MM.1S (cell line): ENCODE measurements around the gene OR2T11.

Experiments
- DNase-seq: peaks from one replicate; pipeline ENCODE4 v3.0.0-alpha.2; 2015
- H2AFZ ChIP-seq: fragments of 300-600 bp; sonication (generic); 2 replicates; pipeline ENCODE4 v1.6.0; 2016; ENCODE audit warnings: antibody characterized with exemption, low read length
- H3F3A ChIP-seq: fragments of 300-600 bp; sonication (generic); 2 replicates; pipeline ENCODE4 v1.6.1; 2016; ENCODE audit warnings: mild to moderate bottlenecking, antibody characterized with exemption, low read length, moderate library complexity, mixed read lengths; ENCODE audit not compliant: insufficient read depth
- H3K27ac ChIP-seq: fragments of 300-600 bp; sonication (generic); 2 replicates; pipeline ENCODE4 v1.5.1; 2016; ENCODE audit warnings: mild to moderate bottlenecking, low read length
- H3K27me3 ChIP-seq: fragments of 300-600 bp; sonication (generic); replicated peaks from 2 replicates; pipeline ENCODE4 v1.6.0; 2016; ENCODE audit warnings: low read length; ENCODE audit not compliant: insufficient read depth
- H3K36me3 ChIP-seq: fragments of 300-600 bp; sonication (generic); replicated peaks from 2 replicates; pipeline ENCODE4 v1.6.1; 2016; ENCODE audit warnings: mild to moderate bottlenecking, low read length, mixed read lengths; ENCODE audit not compliant: insufficient read depth
- H3K4me1 ChIP-seq: fragments of 300-600 bp; sonication (generic); 2 replicates; pipeline ENCODE4 v1.6.1; 2016; ENCODE audit warnings: low read length, mixed read lengths
- H3K4me2 ChIP-seq: fragments of 300-600 bp; sonication (generic); 2 replicates; pipeline ENCODE4 v1.6.0; 2016; ENCODE audit warnings: low read depth, low read length
- H3K4me3 ChIP-seq: fragments of 300-600 bp; sonication (generic); 2 replicates; pipeline ENCODE4 v1.5.1; 2016; ENCODE audit warnings: low read length, mixed read lengths
- H3K79me2 ChIP-seq: fragments of 300-600 bp; sonication (generic); 2 replicates; pipeline ENCODE4 v1.6.1; 2016; ENCODE audit warnings: mixed run types, low read length, mixed read lengths
- H3K9ac ChIP-seq: fragments of 300-600 bp; sonication (generic); 2 replicates; pipeline ENCODE4 v1.6.1; 2016; ENCODE audit warnings: low read length, mixed read lengths
- H3K9me2 ChIP-seq: fragments of 300-600 bp; sonication (generic); replicated peaks from 2 replicates; pipeline ENCODE4 v1.6.1; 2016; ENCODE audit warnings: mild to moderate bottlenecking, low read length, mixed read lengths; ENCODE audit not compliant: insufficient read depth
- H3K9me3 ChIP-seq: fragments of 300-600 bp; sonication (generic); replicated peaks from 2 replicates; pipeline ENCODE4 v1.6.1; 2016; ENCODE audit warnings: mild to moderate bottlenecking, low read length, mixed read lengths; ENCODE audit not compliant: insufficient read depth
- H4K20me1 ChIP-seq: fragments of 300-600 bp; sonication (generic); 2 replicates; pipeline ENCODE4 v1.6.1; 2016; ENCODE audit warnings: mild to moderate bottlenecking, low read length, moderate library complexity, mixed read lengths; ENCODE audit not compliant: insufficient read depth
- CTCF ChIP-seq: fragments of 300-600 bp; sonication (generic); IDR thresholded peaks from 2 replicates; pipeline ENCODE4 v1.5.1; 2016; ENCODE audit warnings: antibody characterized with exemption, low read length, mixed read lengths
- EZH2 ChIP-seq: fragments of 300-600 bp; sonication (generic); optimal IDR thresholded peaks from 2 replicates; pipeline ENCODE3; 2017; ENCODE audit warnings: low read depth, mild to moderate bottlenecking, antibody characterized with exemption, low read length, mixed read lengths
- EZH2phosphoT487 ChIP-seq: fragments of 300-600 bp; sonication (generic); IDR thresholded peaks from 2 replicates; pipeline ENCODE4 v1.6.1; 2018; ENCODE audit warnings: antibody characterized with exemption, low read length

Gene OR2T11

GRCh38 chr1:248593226-248593625 is 41.7 kb downstream of the OR2T11 start:
- no peaks in the 10 kb centered on the region for H3K9me2 ChIP-seq

GRCh38 chr1:248592655-248593054 is 42.2 kb downstream of the OR2T11 start:
- Histone ChIP-seq H3K9me2 (no peaks in the 10 kb centered on the region), H3K9me3 (no peaks in the 10 kb centered on the region), H3K4me1 (no peaks in the 10 kb centered on the region), H3K27me3 (no peaks in the 10 kb centered on the region), H3F3A (no peaks in the 10 kb centered on the region), H4K20me1 (no peaks in the 10 kb centered on the region), H3K27ac (no peak overlapping the region), H3K4me3 (no peak overlapping the region), H3K9ac (no peak overlapping the region), H3K79me2 (no peaks in the 10 kb centered on the region), H2AFZ (no peak overlapping the region), H3K4me2 (no peak overlapping the region), H3K36me3 (no peaks in the 10 kb centered on the region)
- no peak for DNase-seq
- no peak for TF ChIP-seq EZH2
- no peak for TF ChIP-seq EZH2phosphoT487
- no peak for TF ChIP-seq CTCF

More at GRCh38 chr1:248593226-248593625, 41.7 kb downstream of the OR2T11 start:
- Histone ChIP-seq H3K4me3 (no peak overlapping the region), H2AFZ (no peak overlapping the region), H3K4me2 (no peak overlapping the region), H4K20me1 (no peaks in the 10 kb centered on the region), H3K9me3 (no peaks in the 10 kb centered on the region), H3K27me3 (no peaks in the 10 kb centered on the region), H3K4me1 (no peaks in the 10 kb centered on the region), H3K79me2 (no peaks in the 10 kb centered on the region), H3K27ac (no peak overlapping the region), H3F3A (no peaks in the 10 kb centered on the region), H3K36me3 (no peaks in the 10 kb centered on the region), H3K9ac (no peak overlapping the region)
- no peak for DNase-seq
- TF ChIP-seq CTCF (no peak), EZH2phosphoT487 (no peak), EZH2 (no peak)

GRCh38 chr1:248590055-248590454 is 44.8 kb downstream of the OR2T11 start:
- H3K9me3 ChIP-seq: no peaks in the 10 kb centered on the region
- no peak for DNase-seq

More at GRCh38 chr1:248590055-248590454, 44.8 kb downstream of the OR2T11 start:
- Histone ChIP-seq H3K4me1 (no peaks in the 10 kb centered on the region), H3K9me2 (no peaks in the 10 kb centered on the region), H3K4me2 (no peak overlapping the region), H3K4me3 (no peak overlapping the region), H2AFZ (no peak overlapping the region), H3K9ac (no peak overlapping the region), H4K20me1 (no peaks in the 10 kb centered on the region), H3K36me3 (no peaks in the 10 kb centered on the region), H3K27me3 (no peaks in the 10 kb centered on the region), H3F3A (no peaks in the 10 kb centered on the region), H3K79me2 (no peaks in the 10 kb centered on the region), H3K27ac (no peak overlapping the region)
- no peak for TF ChIP-seq EZH2phosphoT487
- TF ChIP-seq EZH2: no peak
- TF ChIP-seq CTCF: no peak
